GM13977 (cell line): Measurements from ENCODE around the gene SMC4.

Experiments used
- DNase-seq: peaks from one replicate; pipeline ENCODE4 v3.0.0; 2012; ENCODE audit warnings: low spot score
- in situ Hi-C: fragments of 300-500 bp; cut with MboI; formaldehyde crosslinking; loops from one replicate; pipeline ENCODE4 v1.12.0; 2022; ENCODE audit warnings: low sequenced_read_pairs, low pct_unique_long_range_greater_than_20kb, mixed read lengths, inconsistent platforms; ENCODE audit not compliant: unreplicated experiment
- TF ChIP-seq, protein P1 (sequence below): IDR thresholded peaks from 2 replicates; pipeline ENCODE4 v1.5.1; 2012; ENCODE audit warnings: mild to moderate bottlenecking, control low read depth; ENCODE audit not compliant: insufficient read depth; ENCODE audit errors: extremely low read depth, missing control alignments

The SMC4 gene

GRCh38 chr3:160378331-160379109 is 20.9 kb upstream of the SMC4 start:
- TF ChIP-seq, protein P1, sequence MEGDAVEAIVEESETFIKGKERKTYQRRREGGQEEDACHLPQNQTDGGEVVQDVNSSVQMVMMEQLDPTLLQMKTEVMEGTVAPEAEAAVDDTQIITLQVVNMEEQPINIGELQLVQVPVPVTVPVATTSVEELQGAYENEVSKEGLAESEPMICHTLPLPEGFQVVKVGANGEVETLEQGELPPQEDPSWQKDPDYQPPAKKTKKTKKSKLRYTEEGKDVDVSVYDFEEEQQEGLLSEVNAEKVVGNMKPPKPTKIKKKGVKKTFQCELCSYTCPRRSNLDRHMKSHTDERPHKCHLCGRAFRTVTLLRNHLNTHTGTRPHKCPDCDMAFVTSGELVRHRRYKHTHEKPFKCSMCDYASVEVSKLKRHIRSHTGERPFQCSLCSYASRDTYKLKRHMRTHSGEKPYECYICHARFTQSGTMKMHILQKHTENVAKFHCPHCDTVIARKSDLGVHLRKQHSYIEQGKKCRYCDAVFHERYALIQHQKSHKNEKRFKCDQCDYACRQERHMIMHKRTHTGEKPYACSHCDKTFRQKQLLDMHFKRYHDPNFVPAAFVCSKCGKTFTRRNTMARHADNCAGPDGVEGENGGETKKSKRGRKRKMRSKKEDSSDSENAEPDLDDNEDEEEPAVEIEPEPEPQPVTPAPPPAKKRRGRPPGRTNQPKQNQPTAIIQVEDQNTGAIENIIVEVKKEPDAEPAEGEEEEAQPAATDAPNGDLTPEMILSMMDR: no peak
- in situ Hi-C loops: no loop called here
- DNase-seq: no peak

DNA sequence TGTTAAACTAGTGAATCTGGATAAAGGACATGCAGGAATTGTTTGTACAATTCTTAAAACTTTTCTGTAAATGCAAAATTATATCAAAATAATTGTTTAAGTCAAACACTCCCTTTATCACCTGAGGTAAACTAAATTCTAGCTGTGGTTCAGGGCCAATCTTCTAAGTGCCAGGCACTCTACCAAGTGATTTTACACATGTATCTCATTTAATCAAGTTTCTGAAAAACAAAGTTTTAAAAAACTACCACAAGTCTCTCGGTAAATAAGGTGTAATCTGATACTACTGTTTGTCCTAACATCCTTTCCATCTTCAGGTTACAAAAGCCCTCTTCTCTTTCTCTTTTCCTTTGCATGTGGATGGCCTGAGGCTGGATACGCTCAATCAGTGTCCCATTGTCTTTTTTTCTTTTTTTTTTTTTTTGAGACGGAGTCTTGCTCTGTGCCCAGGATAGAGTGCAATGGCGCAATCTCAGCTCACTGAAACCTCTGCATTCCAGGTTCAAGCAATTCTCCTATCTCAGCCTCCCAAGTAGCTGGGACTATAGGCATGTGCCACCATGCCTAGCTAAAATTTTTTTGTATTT is 19.7 kb upstream of the SMC4 start:
- in situ Hi-C loops: no loop called here

GRCh38 chr3:160381470-160381869 is 18.0 kb upstream of the SMC4 start:
- TF ChIP-seq, protein P1: no peak
- in situ Hi-C loops: no loop called here
- DNase-seq: no peak

More for the DNA sequence above, 19.7 kb upstream of the SMC4 start:
- TF ChIP-seq, protein P1: no peak
- DNase-seq: no peak

- TF ChIP-seq, protein P1: no peak
- DNase-seq: no peak
- in situ Hi-C loops: no loop called here
Observed at GRCh38 chr3:160384639-160385318, 14.7 kb upstream of the SMC4 start.

GRCh38 chr3:160390565-160391138 is 8.8 kb upstream of the SMC4 start:
- DNase-seq: no peak

GRCh38 chr3:160392798-160393197 is 6.7 kb upstream of the SMC4 start:
- in situ Hi-C loops: no loop called here
- TF ChIP-seq, protein P1: no peak
- no peak for DNase-seq

More at GRCh38 chr3:160390565-160391138, 8.8 kb upstream of the SMC4 start:
- TF ChIP-seq, protein P1: no peak
- in situ Hi-C loops: no loop called here
